Measurements from ENCODE around the gene SLC2A1. TPM values are rescaled to one million over a fixed set of nuclear protein-coding genes. Genes with fewer than 3 reads are reported as not detected.

Gene SLC2A1
- 10 to 100 TPM; 36.1 to 55.3 (median 40.9) TPM for polyA plus RNA-seq (ENCODE audit: insufficient read length in 4 of 4)

DNA sequence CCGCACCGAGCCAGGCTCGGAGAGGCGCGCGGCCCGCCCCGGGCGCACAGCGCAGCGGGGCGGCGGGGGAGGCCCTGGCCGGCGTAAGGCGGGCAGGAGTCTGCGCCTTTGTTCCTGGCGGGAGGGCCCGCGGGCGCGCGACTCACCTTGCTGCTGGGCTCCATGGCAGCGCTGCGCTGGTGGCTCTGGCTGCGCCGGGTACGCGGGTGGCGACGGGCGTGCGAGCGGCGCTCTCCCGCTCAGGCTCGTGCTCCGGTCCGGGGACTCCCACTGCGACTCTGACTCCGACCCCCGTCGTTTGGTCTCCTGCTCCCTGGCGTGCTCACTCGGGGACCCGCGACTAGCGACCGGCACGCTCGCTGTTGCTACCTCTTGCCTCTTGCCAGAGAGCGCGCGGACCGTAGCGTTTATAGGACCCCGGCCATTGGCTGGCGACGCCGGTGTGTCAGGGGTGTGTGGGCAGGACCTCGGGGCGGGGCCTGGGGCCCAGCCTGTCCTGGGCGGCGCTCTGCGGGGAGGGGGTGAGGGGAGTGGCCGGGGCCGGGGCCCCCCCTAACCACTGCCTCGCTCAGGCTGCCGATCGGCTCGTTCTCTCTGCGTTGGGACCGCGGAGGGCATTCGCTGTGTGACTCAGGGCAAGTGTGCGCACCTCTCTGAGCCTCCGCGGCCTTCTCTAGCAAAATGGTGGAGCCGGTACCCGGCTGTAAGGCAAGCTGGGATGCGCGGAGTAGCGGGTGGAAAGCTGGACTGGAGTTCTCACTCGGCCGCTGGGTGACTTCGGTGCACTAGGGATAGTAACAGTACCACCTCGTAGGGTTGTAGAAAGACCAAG, at the start of gene SLC2A1:
Gene SLC2A1 (minus strand): TSS at position 381 of the 832 bp plus-strand sequence. CDS start 217 bp downstream, at position 164.
- DNase-seq (ENCODE audit: low read depth in 4 of 4, low spot score in 3 of 4): peak; percentile 73 to 84 (median 80)

DNA sequence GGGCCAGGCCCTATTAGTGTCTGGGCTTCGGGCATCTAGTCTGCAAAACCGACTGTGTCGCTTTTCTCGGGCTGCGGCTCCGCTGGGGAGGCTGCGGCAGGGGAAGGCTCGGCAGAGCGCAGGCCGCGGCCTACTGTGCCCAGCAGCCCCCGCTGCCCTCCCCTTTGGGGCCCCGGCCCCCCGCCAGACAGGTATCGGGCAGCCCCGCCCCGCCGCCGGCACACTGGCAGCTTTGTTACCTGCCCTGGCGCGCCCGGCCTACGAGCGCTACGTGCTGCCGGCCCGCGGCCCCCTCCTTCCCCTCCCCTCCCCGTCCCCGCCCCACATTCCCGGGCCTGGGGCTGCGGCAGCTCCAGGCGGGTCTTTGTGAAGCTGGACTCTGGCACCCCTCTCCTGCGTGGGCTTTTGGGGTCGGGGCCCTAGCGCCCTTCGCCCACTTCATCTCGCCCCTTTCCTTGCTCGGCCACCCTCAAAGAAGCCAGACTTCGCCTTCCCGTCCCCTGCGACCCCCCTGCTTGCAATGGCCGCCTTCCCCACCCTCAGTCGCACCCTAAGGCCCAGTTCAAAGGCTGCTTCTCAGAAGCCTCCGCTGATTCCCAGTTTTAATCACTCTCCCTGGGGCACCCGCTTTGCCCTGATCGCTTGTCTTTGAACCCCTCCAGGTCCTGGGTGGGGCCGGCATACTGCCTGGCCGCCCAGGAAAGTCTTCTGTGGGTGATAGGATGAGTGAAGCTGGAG, 48.9 kb upstream of the SLC2A1 start:
- DNase-seq (ENCODE audit: low read depth in 4 of 4, low spot score in 3 of 4): no peak

DNA sequence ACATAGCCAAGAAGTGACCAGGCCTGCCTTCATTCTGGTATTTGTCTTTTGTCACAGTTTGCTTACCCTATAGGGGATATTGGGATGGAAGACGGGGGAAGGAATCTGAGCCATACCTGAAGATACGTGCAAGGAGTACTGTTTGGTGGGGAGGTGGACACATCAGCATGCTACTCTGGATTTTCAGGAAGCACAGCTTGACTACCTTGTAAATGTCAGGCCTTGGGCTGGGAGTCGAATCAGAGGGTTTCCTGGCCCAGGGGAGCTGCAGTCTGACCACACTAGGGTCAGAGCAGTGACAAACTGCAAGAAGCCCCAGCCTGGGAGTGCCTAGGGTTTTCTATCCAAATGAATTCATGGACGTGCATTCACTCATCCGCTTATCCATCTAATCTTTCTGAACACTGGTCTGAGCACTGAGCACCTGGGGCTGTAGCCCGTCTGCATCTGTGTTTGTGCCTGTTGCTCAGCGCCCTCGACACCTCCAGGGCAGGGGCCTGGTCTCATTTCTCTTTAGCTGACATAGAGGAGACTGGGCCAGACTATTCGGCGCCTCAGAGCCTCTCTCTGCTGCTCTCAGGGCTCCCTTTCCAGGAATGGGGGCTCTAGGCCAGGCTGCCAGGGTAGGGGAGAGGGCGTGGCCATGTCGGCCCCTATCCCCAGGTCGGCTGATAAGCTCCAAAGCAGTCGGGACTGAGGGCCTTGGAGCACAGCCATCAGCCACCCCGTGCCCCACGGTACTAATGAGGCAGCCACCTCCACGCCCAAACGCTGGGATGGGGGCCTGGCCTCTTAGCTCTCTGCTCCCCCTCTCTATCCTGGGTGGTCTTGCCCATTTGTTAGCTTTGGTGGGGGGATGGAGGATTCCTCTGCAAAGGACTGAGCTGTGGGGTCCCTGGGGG, 47.0 kb upstream of the SLC2A1 start:
- DNase-seq (ENCODE audit: low read depth in 4 of 4, low spot score in 3 of 4): no peak

DNA sequence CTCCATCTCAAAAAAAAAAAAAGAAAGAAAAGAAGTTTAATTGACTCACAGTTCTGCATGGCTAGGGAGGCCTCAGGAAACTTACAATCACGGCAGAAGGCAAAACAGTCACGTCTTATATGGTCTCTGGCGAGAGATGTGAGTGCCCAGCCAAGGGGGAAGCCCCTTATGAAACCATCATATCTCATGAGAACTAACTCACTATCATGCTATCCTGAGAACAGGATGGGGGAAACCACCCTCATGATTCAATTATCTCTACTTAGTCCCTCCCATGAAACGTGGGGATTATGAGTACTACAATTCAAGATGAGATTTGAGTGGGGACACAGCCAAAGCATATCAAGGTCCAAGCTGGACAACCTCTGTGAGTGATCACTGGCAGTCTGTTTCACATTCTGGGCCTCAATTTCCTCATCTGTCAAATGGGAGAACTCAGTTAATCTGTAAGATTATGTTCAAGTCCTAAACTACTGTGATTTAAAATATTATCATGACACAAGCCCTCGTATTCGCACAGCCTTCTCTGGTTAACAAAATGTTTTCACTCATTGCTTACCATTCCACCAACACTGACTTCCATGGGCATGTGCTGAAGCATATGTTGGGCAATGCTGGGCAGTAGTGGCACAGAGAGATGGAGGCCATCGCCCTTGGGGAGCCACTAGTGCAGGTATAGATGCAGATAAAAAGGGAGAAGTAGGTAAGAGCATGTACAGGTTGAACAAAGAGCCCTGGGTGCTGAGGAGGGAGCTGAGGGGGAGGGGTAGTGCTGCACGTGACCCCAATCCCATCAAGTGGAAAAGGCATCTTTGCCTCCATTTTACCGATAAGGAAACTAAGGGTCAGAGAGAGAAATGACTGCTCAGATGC, 46.2 kb upstream of the SLC2A1 start:
- DNase-seq (ENCODE audit: low read depth in 4 of 4, low spot score in 3 of 4): no peak

DNA sequence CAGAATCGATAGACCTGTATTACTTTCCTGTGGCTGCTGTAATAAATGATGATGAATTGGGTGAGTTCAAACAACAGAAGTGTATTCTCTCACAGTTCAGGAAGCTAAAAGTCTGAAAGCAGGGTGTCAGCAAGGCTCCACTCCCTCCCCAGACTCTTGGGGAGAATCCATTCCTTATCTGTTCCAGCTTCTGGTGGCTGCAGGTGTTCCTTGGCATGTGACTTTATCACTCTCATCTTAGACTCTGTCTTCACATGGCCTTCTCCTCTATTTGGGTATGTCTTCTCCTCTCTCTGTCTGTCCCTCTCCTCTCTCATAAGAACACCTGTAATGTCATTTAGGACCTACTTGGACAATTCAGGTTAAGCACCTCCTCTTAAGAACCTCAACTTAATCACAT, 44.1 kb upstream of the SLC2A1 start:
- no peak for DNase-seq (ENCODE audit: low read depth in 4 of 4, low spot score in 3 of 4)

DNA sequence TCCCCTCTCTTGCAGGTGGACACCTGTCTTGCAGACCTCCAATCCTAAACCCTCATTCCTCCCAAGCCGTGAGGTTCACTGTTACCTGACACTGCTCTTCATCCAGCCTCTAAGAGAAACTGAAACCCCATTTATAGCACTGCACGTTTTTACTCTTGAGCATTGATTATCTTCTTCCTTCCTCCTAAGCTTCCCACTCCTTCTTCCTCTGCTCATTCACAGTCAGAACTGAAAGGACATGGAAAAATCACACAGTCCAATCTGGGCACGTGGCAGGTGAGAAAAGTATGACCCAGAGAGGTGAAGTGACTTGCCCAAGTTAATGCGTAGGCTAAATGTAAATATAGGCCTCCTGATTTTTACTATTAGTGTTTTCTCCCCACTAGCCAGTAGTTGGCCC, 43.4 kb upstream of the SLC2A1 start:
- no peak for DNase-seq (ENCODE audit: low read depth in 4 of 4, low spot score in 3 of 4)

DNA sequence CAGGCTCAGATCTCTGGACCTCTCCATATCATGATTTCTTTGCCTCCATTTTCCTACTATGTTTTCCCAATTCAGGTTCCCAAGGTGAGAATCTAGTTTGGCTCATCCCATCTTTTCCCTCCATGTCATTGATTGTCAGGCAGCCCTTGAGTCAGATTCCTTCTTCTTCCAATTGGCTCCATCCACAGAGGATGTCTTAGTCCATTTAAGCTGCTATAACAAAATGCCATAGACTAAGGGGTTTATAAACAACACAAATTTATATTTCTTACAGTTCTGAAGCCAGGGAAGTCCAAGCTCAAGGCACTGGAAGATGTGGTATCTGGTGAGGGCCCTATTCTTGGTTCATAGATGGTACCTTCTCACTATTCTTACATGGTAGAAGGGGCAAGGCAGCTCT, 42.8 kb upstream of the SLC2A1 start:
- no peak for DNase-seq (ENCODE audit: low read depth in 4 of 4, low spot score in 3 of 4)

DNA sequence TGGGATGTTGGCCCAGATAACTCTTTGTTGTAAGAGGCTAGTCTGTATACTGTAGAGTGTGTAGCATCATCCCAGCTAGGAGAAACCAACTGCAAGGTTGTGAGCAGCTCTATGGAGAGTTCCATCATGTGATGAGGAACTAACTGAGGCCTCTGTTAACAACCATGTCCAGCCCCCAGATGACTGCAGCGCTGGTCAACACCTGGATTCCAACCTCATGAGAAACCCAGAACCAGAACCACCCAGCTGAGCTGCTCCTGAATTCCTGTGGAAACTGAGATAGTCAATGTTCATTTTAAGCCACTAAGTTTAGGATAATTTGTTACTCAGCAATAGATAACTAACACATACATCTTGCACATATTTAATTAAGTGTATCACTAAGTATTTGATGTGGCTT, 41.6 kb upstream of the SLC2A1 start:
- no peak for DNase-seq (ENCODE audit: low read depth in 4 of 4, low spot score in 3 of 4)

DNA sequence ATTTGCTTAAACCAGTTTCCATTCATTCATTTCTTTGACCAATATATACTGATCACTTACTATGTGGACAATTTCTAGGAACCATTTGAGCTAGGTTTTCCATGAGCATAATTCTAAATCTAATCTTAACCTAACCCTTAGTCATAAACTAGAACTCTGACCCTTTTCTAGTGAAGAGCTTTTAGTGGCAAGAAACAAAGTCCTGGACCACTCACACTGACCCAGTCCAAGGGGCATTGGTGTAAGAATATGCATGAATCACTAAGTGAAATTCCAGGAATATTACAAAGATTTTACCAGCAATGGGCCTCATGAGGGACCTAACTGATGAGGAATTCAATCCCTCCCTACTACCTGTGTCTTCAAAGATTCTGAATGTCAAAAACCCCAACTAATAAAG, 40.6 kb upstream of the SLC2A1 start:
- no peak for DNase-seq (ENCODE audit: low read depth in 4 of 4, low spot score in 3 of 4)

DNA sequence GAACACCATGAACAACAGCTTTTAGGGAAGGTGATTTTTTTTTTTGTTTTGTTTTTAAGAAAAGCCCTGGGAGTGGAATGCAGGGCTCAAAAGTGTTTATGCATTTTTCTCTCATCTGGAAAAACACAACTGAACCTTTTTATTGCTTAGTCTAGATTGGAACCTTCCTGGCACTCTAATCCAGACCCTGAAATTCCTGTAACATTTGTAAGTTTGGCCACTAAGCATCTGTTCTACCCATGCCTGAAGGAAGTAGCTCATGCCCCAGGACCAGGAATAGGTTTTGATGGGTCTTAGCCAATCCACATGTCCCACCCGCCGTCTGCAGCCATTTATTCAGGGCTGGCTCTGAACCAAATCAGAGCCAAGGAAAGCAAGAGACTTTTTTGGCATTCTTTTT, 39.7 kb upstream of the SLC2A1 start:
- DNase-seq (ENCODE audit: low read depth in 4 of 4, low spot score in 3 of 4): no peak

DNA sequence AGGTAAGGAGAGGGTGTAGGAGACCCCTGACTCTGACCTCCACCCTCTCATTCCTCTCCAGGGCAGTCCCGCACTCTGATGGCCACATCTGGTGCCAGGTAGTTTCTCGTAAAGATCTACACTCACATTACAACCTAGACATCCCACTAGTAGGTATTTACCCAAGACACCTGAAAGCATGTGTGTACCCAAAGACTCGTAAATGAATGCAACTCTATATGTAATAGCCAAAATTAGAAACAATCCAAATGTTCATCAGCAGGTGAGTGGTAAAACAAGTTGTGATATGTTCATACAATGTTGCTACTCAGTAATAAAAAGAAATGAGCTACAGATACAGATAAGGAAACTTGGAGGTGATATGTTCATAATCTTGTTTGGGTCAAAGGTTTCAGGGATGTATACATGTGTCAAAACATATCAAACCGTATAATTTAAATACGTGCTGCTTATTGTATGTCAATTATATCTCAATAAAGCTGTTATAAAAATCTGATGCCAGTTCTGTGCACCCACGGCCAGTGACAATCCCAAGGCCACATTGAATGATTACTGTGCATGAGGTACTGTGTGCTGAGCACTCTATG, 37.8 kb upstream of the SLC2A1 start:
- no peak for DNase-seq (ENCODE audit: low read depth in 4 of 4, low spot score in 3 of 4)

DNA sequence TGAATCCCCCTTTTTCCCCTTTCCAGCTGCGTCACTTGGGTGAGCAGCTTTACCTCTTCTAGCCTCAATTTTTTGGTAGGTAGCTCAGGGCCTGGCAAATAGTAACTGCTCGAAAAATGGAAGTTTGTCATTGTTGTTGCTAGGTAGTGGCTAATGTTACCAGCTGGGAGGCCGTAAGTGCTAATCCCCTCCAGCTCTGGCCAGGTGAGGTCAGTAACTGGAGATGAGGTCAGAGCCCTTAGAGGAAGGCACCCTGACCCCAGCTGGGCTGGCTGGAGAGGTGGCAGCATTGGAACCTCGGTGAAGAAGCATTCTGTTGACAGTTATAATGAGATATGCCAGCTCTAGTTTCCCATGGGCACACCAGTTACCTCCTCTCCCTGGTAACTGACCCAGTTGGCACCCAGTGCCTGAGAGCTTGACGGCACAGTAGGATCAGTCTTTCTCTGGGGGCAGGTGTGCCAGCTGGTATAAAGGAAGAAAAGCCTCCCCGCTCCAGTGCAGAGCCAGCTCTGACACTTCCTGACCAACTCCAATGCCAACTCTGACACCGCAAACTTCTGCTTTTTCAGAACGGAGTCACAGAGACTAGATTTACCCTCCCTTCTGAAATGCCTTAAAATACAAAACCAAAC, 35.0 kb upstream of the SLC2A1 start:
- DNase-seq (ENCODE audit: low read depth in 4 of 4, low spot score in 3 of 4): no peak

DNA sequence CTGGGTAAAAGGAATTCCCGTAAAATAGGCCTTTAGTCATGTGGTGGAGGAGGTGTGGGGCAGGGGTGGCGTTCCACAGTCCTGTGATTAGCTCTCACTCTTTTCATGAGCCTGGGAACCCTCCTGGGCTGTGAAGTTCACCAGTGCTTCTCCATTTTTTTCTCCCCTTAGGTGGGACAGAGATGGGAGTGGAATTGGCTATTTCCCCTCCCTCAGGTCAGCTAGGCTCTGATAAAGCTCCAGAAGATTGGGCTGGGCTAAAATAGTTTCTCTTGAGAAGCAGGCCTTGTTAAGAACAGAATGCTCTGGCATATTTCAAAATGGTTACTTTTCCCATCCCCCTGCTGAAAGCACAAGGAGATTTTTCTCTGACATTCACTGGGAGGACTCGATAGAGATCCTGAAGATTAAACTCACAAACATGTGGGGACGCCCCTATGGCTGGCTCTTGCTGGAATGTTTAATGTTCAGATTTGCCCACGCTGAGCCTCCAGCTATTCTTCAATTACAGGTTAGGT, 33.4 kb upstream of the SLC2A1 start:
- DNase-seq (ENCODE audit: low read depth in 4 of 4, low spot score in 3 of 4): no peak

DNA sequence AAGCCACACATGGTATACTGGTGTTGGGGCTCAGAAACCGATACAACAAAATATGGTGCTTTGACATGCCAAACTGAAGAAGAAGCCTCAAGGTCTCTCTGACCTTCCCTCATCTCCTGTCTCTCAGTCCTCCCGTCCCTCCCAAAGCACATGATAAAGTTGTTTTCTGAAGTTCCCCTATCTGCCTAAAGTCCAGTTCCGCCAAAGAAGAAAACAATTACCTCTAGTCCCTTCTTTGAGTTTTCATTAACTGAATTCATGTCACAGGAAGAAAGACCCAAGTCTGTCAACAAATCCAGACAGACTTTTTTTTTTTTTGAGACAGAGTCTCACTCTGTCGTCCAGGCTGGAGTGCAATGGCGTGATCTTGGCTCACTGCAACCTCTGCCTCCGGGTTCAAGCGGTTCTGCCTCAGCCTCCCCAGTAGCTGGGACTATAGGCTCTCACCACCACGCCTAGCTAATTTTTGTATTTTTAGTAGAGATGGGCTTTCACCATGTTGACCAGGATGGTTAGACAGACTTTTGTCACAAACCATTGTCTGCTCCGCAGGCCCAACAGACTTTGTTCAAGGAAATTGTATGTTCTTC, 32.2 kb upstream of the SLC2A1 start:
- DNase-seq (ENCODE audit: low read depth in 4 of 4, low spot score in 3 of 4): no peak

DNA sequence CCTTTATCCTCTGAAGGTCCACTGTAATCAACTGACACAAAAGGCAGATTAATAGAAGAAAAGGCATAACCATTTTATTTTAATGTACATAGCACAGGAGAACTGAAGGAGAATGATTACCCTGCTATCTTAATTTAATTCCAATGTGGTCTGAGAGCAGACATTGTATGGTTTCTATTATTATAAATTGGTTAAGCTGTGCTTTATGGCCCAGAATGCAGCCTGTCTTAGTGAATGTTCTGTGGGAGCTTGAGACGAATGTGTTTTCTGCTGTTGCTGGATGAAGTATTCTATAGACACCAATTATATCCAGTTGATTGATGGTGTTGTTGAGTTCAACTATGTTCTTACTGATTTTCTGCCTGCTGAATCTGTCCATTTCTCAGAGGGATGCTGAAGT, 25.0 kb upstream of the SLC2A1 start:
- DNase-seq (ENCODE audit: low read depth in 4 of 4, low spot score in 3 of 4): no peak

DNA sequence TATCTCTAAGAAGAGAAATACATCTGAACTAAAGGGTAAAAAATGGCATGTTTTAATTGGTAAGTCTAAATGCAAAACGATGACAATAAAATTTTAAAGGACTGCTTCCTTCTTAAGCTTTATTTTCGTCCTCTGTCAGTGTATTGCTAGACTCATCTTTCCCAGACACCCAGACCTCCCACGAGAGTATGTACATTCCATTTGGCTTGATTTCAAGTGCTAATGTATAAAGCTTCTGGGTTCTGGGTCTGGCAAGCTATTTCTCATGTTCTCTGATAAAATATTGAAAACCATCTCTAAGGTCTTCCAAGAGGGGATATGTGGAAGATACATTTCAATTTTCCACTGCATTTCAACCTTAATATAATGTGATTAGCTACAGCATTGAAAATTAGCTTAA, 24.6 kb upstream of the SLC2A1 start:
- no peak for DNase-seq (ENCODE audit: low read depth in 4 of 4, low spot score in 3 of 4)

DNA sequence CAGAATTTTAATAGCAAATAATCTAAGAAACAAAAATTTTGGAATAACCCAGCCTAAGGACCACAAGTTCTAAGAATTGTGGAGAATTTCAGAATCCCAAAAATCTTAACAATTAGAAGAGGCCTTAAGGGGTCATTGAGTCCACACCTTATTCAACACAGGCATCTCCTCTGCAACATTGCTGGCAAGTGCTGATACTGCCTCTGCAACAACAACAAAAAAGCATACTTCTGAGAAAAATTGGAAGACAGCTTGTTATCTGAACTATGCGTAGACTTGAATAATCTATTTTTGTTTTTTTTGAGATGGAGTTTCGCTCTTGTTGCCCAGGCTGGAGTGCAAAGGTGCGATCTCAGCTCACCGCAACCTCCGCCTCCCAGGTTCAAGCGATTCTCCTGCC, 24.0 kb upstream of the SLC2A1 start:
- DNase-seq (ENCODE audit: low read depth in 4 of 4, low spot score in 3 of 4): no peak

DNA sequence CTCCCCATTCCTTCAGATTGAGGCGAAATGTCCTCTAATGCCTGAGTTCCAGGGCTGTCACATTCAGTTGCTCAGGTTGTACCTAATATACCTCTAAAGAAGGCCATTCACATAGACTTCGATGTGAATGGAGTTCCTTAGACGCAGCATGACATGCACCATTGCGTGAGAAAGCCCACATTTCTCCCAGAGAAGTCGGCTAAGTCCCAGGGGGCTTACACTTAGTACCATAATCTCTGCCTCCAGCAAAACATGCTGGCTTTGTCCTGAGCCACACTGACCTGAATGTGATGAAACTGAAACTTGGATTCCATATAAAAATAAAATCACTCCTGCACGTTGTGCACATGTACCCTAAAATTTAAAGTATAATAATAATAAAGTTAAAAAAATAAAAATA, 23.2 kb upstream of the SLC2A1 start:
- DNase-seq (ENCODE audit: low read depth in 4 of 4, low spot score in 3 of 4): no peak

All from right renal pelvis (tissue), 4 donors.